Measurements from ENCODE around the gene HPSE2. TPM values are rescaled to one million over a fixed set of nuclear protein-coding genes. Genes with fewer than 3 reads are reported as not detected.

HPSE2 gene
- polyA plus RNA-seq, 1 of the 3 experiments (the other 2 are of a cell fraction), result not detected

DNA sequence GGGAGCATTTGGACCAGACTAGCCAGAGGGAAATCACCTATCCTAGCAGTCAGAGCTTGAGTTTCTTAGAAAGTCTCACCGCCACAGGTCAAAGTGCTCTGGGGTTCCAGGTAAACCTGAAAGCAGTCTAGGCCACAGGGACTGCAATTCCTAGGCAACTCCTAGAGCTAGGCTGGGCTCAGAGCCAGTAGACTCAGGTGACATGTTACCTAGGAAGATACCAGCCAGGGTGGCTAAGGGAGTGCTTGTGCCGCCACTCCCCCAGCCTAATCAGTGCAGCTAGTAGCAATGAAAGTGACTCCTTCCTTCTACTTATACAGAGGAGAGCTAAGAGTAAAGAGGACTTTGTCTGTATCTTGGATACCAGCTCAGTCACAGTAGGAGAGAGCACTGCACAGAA lies 440.2 kb downstream of the HPSE2 start (continued):
- TF ChIP-seq, protein P1, sequence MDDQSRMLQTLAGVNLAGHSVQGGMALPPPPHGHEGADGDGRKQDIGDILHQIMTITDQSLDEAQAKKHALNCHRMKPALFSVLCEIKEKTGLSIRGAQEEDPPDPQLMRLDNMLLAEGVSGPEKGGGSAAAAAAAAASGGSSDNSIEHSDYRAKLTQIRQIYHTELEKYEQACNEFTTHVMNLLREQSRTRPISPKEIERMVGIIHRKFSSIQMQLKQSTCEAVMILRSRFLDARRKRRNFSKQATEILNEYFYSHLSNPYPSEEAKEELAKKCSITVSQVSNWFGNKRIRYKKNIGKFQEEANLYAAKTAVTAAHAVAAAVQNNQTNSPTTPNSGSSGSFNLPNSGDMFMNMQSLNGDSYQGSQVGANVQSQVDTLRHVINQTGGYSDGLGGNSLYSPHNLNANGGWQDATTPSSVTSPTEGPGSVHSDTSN (IDR thresholded peaks at IDR 0.05), result no peak
- TF ChIP-seq, protein P2, sequence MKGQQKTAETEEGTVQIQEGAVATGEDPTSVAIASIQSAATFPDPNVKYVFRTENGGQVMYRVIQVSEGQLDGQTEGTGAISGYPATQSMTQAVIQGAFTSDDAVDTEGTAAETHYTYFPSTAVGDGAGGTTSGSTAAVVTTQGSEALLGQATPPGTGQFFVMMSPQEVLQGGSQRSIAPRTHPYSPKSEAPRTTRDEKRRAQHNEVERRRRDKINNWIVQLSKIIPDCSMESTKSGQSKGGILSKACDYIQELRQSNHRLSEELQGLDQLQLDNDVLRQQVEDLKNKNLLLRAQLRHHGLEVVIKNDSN (IDR thresholded peaks at IDR 0.05; ENCODE audit: borderline replicate concordance, low read depth), result no peak
- no peak for TF ChIP-seq RXRA (IDR thresholded peaks at IDR 0.05; ENCODE audit: borderline replicate concordance, low read depth)

DNA sequence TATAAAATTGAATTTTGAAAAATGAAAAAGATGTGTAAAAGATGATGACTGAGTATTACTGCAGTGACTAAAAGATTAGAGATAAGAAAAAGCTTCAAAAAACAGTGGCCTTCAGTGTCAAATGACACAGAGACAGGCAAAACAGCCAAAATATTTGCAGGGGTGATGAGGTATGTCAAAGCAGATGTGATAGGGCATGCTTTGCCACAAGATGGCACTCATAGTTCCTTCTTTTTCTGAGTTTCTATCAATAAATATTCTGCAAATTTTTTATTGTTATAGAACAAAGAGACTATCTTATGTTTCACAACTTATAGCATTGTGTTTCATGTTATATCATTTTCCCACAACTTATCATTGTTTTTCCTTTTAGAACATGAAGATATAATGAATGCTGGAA lies 444.8 kb downstream of the HPSE2 start:
- H3K9me3 ChIP-seq, result no peaks in the 10 kb centered on the region
- H3F3A ChIP-seq (replicated peaks; ENCODE audit: insufficient read depth), result no peaks in the 10 kb centered on the region
- TF ChIP-seq POLR2AphosphoS5 (IDR thresholded peaks at IDR 0.05; ENCODE audit: low read depth, low read length) (no peak), RAD21 (IDR thresholded peaks at IDR 0.05; ENCODE audit: low read length) (peak; percentile 78), FOSL2 (IDR thresholded peaks at IDR 0.05; ENCODE audit: borderline replicate concordance, low read depth) (no peak), TAF1 (IDR thresholded peaks at IDR 0.05; ENCODE audit: borderline replicate concordance, low read depth, low read length) (no peak), SMC3 (IDR thresholded peaks at IDR 0.05; ENCODE audit: low read depth, low read length) (peak; percentile 41; the same call in 1 of the 2 replicates)
- TF ChIP-seq, protein P3, sequence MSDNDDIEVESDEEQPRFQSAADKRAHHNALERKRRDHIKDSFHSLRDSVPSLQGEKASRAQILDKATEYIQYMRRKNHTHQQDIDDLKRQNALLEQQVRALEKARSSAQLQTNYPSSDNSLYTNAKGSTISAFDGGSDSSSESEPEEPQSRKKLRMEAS (IDR thresholded peaks at IDR 0.05; ENCODE audit: low read depth), result no peak
- TF ChIP-seq, protein P1 (IDR thresholded peaks at IDR 0.05), result no peak
- TF ChIP-seq, protein P4, sequence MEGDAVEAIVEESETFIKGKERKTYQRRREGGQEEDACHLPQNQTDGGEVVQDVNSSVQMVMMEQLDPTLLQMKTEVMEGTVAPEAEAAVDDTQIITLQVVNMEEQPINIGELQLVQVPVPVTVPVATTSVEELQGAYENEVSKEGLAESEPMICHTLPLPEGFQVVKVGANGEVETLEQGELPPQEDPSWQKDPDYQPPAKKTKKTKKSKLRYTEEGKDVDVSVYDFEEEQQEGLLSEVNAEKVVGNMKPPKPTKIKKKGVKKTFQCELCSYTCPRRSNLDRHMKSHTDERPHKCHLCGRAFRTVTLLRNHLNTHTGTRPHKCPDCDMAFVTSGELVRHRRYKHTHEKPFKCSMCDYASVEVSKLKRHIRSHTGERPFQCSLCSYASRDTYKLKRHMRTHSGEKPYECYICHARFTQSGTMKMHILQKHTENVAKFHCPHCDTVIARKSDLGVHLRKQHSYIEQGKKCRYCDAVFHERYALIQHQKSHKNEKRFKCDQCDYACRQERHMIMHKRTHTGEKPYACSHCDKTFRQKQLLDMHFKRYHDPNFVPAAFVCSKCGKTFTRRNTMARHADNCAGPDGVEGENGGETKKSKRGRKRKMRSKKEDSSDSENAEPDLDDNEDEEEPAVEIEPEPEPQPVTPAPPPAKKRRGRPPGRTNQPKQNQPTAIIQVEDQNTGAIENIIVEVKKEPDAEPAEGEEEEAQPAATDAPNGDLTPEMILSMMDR (IDR thresholded peaks at IDR 0.05), result peak; percentile 18; the same call in 1 of the 2 replicates
- ChIA-PET POLR2A (interaction anchor here (0.6 kb wide), 1 partner anchor 37 kb away, joined by 3 read pairs; no protein-coding TSS in a partner anchor), CTCF (interaction anchor here (0.6 to 2.1 kb wide), 6 partner anchors 11 to 450 kb away, joined by 3 to 8 read pairs (median 3); no protein-coding TSS in a partner anchor)
- H3K36me3 ChIP-seq (replicated peaks in 1 of 2; ENCODE audit: control insufficient read depth in 1 of 2, insufficient read depth in 2 of 2, low read length in 1 of 2), result no peaks in the 10 kb centered on the region
- H3K4me1 ChIP-seq (ENCODE audit: control insufficient read depth in 1 of 2, insufficient read depth in 2 of 2, low read depth in 1 of 2, low read length in 1 of 2), result no peaks in the 10 kb centered on the region
- no peak overlapping the region for H2AFZ ChIP-seq (ENCODE audit: low read depth)
- H3K9me2 ChIP-seq, result no peaks in the 10 kb centered on the region
- no peaks in the 10 kb centered on the region for H3K79me2 ChIP-seq (ENCODE audit: insufficient read depth)
- no peak overlapping the region for H3K9ac ChIP-seq
- no peak overlapping the region for H3K27ac ChIP-seq (ENCODE audit: low read depth in 2 of 2, low read length in 1 of 2)
- no peaks in the 10 kb centered on the region for H3K27me3 ChIP-seq (ENCODE audit: insufficient read depth)
- DNase-seq, result peak; percentile 61
- H4K20me1 ChIP-seq (ENCODE audit: insufficient read depth), result no peaks in the 10 kb centered on the region
- H3K4me2 ChIP-seq, result no peak overlapping the region
- no peak overlapping the region for H3K4me3 ChIP-seq (ENCODE audit: low read depth in 2 of 2, low read length in 1 of 2)

Measured in SK-N-SH (cell line).